T-helper 2 cell treated with Interferon-gamma antibody and Interleukin-4, amounts not matched to agents 100 ng/mL and 5 ng/mL, for 36 hours (primary cell): Measurements from ENCODE around the gene ARMC6. TPM values are rescaled to one million over a fixed set of nuclear protein-coding genes. Genes with fewer than 3 reads are reported as not detected.
"Not testable (repeated sequence)": the region's sequence is repeated elsewhere in the genome, so short reads cannot be mapped to it uniquely, and the experiment has no call there.

Experiments
- intact Hi-C: fragments of 100-400 bp; cut with micrococcal nuclease; formaldehyde crosslinking; loops from one replicate; pipeline ENCODE4 v1.15.1; 2023
- total RNA-seq: library from RNA; stranded (reverse); gene quantifications from 2 replicates; pipeline ENCODE4 v1.2.3, GENCODE V29; 2022

ARMC6 gene
- total RNA-seq, 1 donor from 2014 or later = 39.9 TPM

DNA sequence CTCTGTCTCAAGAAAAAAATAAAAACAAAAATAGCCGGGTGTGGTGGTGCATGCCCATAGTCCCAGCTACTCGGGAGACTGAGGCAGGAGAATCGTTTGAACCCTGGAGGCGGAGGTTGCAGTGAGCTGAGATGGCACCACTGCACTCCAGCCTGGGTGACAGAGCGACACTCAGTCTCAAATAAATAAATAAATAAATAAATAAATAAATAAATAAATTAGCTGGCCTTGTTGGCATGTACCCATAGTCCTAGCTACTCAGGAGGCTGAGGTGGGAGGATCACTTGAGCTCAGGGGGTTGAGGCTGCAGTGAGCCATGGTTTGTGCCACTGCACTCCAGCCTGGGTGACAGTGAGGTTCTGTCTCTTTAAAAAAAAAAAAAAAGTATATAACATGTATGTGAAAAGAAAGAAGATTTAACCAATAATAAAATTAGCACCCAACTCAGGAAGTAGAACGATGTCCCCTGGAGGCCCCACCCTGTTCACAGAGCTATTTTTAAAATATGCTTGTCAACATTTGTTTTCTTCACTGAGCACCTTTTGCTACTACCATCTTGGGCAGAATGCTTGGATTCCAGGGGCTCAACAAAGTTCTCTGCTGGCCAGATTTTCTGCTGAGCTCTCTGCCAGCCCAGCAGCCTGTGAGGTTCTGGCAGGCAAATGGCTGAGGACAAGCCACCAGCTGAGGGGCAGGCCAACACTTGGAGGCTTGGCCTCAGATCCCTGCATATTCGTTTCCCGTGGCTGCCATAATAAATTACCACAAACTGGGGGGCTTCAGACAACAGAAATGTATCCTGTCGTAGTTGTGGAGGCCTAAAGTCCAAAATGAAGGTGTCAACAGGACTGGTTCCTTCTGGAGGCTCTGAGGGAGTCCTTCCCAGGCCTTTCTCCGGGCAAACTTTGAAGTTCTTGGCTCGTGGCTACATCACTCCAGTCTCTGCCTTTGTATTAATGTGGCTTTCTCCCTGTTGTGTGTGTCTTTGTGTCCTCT lies 35.6 kb downstream of the ARMC6 start:
- intact Hi-C loops = no loop called here

DNA sequence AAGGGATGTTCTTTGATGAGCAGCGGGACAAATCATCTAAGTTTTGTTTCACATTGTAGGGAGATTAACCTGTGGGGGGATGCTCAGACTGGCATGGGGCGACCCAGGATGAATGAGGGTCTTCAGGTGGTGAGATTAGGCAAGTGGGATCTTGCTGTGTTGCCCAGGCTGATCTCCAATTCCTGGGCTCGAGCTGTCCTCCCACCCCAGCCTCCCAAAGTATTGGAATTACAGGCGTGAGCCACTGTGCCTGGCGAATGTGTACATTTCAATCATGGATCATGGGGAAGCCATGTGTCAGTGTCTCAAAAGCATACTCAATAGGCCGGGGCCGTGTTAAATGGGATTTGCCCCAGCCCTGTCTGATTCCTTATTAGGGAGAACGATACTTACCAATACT lies 38.5 kb downstream of the ARMC6 start:
- intact Hi-C loops = no loop called here

DNA sequence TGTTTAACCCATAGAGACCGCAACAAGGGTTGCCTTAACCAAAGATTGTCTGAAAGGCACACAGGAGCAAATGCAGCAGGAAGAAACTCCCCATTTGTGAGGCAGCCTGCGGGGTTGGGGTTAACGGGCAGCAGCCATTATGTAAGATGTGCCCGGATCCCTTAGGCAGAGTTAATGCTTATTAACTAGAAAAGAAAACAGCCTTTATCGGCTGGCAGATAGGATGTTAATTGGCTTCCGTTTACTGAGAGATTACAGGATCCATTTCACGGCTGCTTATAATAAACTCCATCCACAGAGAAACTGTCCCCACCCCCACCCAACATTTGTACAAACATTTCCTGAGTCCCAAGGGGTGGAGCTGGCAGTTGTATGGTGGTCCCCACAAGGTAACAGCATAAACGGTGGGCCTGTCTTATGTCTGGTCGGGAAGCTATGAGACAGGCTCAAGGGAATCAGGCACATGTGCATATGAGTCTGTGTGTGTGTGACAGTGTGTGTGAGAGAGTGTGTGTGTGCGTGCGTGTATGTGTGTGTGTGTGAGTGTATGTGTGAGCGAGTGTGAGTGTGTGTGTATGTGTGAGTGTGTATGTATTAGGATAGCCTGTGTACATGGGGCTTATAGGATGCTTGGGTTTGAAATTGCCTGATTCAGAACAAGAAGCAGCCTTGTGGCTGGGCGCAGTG lies 40.9 kb downstream of the ARMC6 start:
- intact Hi-C loops = no loop called here

DNA sequence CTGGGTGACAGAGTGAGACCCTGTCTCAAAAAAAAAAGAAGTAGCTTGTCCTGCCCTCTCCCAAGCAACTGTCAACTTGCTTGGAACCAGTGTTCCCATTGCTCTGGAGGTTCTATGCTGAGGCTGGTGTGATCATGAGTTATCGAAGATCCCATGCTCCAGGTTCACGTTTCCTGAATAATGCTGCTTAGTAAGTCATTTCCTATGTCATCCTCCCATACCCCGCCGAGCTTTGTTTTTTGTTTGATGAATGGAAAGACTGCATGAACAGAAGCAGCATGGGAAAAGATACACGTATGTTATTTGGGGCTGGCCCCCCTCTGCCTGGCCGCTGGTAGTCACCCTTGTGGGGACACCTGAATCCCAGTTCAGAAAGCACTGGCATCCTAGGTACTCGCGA lies 41.7 kb downstream of the ARMC6 start:
- intact Hi-C loops = no loop called here

DNA sequence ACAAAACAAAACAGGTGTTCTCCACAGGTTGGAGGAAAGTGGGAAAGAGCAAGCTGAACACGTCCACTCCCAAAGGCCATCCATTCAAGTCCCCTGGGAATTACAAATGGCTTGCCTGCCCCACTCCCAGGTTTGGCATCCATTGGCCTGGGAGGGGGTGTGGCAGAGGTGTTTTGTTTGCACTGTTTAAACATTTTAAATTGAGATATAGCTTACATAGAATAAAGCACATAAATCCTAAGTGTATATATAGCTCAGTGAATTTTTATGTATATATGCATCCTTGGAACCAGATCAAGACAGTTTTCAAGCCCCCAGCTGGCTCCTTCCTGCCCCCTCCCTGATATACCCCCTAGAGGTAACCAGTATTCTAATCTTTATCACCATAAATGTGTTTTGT lies 43.1 kb downstream of the ARMC6 start:
- intact Hi-C loops = no loop called here

DNA sequence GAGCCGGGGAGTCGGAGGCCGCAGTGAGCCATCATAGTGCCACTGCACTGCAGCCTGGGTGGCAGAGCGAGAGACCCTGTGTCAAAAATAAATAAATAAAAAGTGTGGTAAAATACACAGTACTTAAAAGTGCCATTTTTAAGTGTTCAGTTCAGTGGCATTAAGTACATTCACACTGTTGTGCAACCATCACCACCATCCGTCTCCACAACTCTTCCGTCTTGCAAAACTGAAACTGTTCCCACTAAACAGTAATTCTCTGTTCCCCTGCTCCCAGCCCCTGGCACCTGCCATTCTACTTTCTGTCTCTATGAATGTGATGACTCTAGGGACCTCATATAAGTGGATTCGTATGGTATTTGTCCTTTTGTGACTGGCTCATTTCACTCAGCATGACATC lies 43.7 kb downstream of the ARMC6 start:
- intact Hi-C loops = no loop called here

DNA sequence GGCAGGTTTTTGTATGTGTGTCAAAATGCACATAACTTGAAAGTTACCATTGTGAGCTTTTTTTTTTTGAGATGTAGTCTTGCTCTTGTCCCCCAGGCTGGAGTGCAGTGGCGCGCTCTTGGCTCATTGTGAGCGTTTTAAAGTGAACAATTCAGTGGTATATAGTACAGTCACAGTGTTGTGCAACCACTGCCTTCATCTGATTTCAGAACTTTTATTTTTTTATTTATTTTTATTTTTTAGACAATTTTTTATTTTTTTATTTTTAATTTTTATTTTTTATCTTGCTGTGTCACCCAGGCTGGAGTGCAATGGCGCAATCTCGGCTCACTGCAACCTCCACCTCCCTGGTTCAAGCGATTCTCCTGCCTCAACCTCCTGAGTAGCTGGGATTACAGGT lies 45.4 kb downstream of the ARMC6 start:
- intact Hi-C loops = no loop called here

DNA sequence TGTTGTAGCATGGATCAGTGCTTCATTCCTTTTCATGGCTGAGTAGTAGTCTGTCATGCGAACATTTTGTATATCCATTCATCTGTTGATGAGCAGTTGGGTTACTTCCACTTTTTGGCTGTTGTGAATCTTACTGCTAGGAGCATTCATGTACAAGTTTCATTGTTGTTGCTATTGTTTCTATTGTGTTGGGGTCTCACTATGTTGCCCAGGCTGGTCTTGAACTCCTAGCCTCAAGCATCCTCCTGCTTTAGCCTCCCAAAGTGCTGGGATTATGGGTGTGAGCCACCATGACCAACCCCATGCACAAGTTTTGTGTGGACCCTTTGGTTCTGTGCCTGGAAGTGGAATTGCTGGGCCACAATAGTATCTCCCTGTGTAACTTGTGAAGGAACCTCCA lies 46.2 kb downstream of the ARMC6 start:
- intact Hi-C loops = no loop called here

DNA sequence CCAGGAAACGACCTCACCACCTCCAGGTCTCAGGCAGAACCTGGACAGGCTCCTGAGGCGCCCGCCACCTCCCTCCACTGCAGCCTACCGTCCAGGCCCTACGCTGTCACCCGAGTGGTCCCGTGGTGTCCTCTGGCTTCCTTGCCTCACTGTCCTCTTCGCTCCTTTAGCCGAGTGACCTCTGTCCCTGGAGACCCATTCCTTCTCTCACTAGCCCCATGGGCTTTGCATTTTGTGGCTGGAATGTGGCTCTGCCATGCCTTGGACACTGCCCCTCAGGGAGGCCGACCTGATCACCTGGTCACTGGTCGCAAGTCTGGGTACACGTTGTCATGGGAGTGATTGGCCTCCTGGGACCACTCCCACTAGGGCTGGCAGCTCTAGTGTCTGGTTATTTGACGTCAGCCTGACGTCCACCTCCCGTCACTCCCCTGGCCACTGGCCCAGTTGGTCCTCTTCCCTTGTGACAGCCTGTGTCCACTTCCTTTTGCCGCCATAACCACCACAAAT lies 48.3 kb downstream of the ARMC6 start:
- intact Hi-C loops = no loop called here

DNA sequence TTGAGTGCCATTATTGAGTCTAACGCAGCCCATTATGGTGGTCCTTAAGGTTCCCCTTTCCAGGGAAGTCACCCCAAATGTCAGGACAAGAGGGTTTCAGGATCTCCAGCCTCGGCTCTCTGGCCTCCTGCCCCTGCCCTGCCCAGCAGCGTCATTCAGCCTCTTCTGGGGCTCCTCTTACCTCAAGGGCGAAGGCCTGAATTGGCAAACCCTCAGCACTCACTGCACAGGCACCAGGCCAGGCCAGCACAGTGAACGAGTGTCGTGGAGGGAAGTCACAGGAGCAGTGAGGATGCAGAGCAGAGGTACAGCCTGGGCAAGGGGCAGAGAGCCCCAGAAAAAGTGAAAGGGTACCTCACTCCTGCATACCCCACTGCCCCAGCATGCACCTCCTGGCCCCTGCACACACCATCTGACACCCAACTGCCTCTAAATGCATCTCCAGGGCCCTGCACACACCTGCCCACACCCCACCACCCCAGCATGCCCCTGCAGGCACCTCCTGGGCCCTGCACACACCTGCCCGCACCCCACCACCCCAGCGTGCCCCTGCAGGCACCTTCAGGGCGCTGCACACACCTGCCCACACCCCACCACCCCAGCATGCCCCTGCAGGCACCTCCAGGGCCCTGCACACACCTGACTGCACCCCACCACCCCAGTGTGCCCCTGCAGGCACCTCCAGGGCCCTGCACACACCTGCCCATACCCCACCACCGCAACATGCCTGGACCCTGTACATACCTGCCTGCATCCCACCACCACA lies 50.2 kb downstream of the ARMC6 start:
- intact Hi-C loops = no loop called here

DNA sequence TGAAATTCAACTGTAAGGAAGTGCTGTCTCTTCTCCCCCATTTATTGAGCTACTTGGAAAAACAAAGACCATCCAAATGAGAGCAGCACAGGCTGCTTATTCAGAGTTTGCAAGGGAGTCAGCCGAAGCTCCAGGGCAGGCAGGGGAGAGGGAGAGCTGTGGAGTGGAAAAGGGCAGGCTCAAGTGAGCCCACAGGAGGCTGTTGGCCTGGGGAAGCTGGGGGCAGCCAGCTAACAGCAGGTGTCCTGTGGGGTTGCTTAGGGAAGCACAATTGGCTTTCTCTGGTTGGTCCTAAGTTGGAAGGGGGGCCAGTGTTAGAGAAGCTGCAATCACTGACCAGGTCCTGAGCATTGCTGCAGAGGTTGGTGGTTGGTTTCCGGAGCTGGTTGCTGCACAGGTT lies 54.3 kb downstream of the ARMC6 start:
- intact Hi-C loops = no loop called here

DNA sequence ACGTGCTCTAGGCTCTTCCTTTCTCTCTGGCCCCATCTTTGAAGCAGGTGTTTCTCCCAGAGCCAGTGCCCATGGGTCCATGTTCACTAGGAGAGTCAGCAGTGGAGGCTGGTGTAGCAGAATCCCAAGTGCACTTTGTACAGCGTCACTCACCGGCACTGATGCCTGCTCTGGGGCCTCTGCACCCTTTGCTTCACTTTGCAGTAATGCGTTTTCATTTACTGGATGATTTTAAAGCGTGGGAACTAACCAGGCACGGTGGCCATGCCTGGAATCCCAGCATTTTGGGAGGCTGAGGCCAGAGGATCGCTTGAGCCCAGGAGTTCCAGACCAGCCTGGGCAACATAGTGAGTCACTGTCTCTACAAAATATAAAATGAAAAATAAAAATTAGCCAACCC lies 61.1 kb downstream of the ARMC6 start:
- intact Hi-C loops = no loop called here

DNA sequence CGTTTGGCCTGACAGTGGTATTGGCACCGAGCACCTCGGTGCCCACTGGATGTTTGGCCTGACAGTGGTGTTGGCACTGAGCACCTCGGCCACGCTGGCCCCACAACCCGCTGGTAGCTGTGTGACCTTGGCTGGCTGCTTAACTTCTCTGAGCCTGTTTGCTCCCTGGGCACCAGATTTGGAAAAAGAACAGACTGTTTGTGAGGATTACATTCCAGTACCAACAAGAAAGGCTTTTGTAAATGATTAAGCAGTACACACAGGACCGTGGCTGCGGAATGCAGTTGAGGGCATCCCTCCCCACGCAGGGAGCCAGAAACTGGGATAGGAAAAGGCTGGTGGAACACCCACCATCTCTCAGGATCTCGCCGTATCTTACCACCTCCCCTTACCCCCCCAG lies 62.3 kb downstream of the ARMC6 start:
- intact Hi-C loops = no loop called here

DNA sequence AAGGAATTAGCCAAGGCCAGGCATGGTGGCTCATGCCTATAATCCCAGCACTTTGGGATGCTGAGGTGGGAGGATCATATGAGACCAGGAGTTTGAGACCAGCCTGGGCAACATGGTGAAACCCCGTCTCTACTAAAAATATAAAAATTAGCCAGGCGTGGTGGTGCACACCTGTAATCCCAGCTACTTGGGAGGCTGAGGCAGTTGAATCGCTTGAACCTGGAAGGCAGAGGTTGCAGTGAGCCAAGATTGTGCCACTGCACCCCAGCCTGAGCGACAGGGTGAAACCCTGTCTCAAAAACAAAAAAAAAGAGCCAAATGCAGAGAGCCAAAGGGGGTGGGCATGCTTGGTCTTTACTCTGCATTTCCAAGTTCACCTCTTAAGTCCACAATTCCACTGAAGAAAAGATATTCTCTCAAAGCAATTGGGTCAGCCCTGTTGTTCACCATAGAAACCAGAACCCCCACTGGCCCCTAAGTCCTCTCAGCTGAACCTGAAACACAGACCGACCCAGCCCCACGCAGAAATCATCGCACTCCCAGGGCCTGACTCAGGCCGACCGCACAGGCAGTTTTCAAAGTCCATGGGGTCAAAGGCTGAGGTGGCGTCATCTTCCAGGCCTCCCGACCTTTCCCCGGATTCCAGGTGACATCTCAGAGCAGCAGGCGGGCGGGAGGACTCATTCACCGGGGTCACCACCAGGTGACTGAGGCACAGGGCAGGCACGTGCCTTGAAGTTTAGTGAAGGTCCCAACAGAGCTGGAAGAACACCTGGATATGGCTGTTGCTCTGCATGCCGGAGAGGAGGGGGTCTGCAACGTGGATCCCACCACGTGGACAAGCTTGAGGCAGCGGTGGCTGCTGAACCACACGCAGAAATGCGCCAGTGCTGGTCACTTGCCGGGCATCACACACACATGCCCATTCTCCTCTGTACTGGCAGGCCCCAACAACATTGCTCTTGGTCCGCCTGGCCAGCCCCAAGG lies 63.5 kb downstream of the ARMC6 start:
- intact Hi-C loops = no loop called here

DNA sequence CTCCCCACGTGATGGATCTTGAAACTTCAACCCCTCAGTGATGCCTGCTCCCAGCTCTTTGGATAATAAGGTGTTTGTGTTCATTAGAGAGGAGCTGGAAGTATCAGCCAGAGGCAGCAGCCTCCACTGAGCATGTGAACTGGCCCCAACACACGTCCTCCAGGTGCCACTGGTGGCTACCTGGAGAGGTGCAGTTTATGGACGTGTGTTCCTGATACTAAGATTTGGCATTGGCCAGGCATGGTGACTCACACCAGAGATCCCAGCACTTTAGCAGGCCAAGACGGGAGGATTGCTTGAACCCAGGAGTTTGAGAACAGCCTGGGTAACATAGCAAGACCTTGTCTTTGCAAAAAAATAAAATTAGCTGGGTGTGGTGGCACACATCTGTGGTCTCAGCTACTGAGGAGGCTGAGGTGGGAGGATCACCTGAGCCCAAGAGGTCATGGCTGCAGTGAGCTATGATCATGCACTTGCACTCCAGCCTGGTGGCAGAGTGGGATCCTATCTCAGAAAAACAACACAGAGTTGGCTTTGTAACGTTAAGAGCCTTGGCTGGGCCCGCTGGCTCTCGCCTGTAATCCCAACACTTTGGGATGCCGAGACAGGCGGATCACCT lies 64.8 kb downstream of the ARMC6 start:
- intact Hi-C loops = no loop called here

DNA sequence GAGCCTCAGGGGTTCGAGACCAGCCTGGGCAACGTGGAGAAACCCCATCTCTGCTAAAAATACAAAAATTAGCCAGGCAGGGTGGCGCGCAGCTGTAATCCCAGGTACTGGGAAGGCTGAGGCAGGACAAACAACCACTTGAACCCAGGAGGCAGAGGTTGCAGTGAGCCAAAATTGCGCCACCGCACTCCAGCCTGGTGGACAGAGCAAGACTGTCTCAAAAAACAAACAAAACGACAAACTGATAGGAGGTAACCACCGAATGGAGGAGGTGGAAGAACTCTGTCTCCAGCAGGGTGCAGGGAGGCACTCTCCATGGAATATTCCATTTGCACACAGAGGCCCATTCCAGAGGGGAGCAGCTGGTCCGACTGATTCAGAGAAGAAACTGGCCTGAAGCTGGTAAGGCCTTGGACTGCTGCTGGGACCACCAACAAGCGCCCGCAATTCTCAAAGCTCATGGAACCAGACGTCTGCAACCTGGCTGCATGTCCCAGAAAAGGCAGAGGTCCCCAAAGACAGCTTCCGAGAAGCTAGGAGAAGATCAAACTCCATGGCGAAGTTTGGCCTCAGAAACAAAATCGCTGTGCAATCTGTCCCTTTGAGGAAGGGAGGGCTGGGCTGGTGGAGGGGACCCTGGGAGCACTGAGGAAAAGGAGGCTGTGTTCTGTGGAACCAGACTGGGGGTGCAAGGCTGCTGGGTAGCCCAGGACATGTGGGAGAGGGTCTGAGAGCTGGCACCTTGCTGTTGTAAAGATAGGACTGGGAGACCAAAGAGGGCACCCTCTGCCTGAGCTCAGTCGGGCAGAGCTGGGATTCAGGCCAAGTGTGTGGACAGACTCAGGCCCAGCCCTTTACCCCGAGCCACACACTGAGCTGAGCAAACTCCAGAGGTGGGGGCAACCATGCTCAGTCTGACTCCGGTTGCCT lies 65.6 kb downstream of the ARMC6 start:
- intact Hi-C loops = no loop called here

DNA sequence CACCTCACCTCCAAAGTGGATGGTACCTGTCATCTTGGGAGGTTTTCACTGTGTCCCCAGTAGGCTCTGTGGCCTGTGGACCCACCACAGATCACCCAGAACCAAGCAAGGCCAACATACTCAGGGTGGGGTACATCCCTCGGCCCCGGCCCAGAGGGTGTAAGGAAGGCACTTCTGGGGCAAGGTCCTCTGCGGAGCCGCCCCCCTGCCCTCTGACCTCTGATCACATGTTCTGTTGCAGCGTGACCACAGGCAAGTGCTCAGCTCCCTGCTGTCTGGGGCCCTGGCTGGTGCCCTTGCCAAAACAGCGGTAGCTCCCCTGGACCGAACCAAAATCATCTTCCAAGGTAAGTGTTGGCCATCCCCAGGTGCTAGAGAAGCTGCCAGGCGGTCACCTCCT lies 68.1 kb downstream of the ARMC6 start:
- intact Hi-C loops = no loop called here

DNA sequence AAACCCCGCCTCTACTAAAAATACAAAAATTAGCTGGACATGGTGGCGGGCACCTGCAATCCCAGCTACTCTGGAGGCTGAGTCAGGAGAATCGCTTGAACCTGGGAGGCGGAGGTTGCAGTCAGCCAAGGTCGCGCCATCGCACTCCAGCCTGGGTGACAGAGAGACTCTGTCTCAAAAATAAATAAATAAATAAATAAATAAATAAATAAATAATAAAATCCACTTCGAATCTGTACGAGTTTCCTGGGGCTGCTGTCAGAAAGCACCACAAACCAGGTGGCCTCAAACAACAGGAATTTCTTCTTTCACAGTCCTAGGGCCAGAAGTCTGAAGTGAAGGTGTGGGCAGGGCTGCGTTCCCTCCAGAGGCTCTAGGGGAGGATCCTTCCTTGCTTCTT lies 69.2 kb downstream of the ARMC6 start:
- intact Hi-C loops = not testable (repeated sequence)

DNA sequence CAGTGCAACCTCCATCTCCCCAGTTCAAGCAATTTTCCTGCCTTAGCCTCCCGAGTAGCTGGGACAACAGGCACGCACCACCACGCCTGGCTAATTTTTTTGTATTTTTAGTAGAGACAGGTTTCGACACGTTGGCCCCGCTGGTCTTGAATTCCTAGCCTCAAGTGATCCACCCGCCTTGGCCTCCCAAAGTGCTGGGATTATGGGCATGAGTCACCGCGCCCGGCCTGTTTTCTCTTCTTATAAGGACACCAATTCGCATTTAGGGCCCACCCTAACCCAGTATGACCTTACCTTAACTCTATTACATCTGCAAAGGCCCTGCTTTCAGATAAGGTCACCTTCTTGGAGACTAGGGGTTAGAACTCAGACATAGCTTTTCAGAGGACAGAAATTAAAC lies 69.8 kb downstream of the ARMC6 start:
- intact Hi-C loops = no loop called here
